GM12875 (cell line): Measurements from ENCODE around the gene SMTNL2.
"Not testable (repeated sequence)": the region's sequence is repeated elsewhere in the genome, so short reads cannot be mapped to it uniquely, and the experiment has no call there.

Source experiments
- H3K4me3 ChIP-seq: one replicate; pipeline ENCODE4 v1.5.1; 2011; ENCODE audit warnings: low read depth, low read length, control low read depth
- CTCF ChIP-seq: IDR thresholded peaks from 2 replicates; pipeline ENCODE4 v1.5.1; 2011; ENCODE audit warnings: low read depth, mild to moderate bottlenecking, control low read depth, inconsistent platforms, low read length, moderate library complexity, borderline replicate concordance; ENCODE audit not compliant: insufficient read depth

The SMTNL2 gene

DNA sequence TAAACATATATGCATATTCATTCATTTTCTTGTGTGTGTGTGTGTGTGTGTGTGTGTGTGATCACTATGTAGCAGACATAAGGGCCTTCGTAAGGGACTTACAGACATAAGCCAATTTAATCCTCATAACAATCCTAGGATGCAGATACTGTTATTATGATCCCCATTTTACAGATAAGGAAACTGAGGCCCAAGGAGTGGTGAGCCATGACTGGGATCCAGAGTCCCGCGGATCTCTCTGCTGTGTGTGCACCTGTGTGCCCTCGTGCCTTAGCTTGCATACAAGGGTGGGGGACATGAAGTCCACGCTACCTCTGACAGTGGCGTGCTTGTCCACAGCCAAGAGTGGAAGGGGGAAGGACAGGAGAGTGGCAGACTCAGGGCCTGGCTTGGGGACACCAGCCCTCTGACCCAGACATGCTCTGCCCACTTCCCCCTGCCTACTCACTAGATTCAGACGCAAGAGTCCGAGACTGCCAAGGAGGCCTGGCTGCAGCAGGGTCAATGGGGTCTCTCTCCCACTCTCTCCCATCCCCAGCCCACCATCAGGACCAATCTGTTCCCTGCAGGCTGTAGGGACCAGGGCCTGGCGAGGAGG lies 9.8 kb upstream of the SMTNL2 start:
- TF ChIP-seq CTCF: no peak
- H3K4me3 ChIP-seq: no peak overlapping the region

DNA sequence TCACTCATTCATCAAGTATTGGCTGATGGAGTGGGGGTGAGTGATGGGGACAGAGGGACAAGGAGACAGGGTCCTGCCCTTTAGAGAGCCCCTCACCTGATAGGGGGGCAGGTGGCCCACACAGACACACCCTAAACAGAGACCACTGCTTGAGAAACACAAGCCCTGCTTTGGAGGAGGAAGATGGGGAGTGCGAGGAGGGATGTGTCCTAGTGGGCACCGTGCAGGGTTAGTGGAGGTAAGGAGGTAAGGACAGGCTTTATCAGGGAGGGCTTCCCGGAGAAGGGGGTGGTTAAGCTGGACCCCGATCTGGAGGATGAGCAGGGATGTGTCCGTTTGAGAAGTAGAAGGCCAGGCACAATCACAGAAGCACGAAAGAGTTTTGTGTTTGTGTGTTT lies 8.2 kb upstream of the SMTNL2 start:
- no peak overlapping the region for H3K4me3 ChIP-seq
- no peak for TF ChIP-seq CTCF

DNA sequence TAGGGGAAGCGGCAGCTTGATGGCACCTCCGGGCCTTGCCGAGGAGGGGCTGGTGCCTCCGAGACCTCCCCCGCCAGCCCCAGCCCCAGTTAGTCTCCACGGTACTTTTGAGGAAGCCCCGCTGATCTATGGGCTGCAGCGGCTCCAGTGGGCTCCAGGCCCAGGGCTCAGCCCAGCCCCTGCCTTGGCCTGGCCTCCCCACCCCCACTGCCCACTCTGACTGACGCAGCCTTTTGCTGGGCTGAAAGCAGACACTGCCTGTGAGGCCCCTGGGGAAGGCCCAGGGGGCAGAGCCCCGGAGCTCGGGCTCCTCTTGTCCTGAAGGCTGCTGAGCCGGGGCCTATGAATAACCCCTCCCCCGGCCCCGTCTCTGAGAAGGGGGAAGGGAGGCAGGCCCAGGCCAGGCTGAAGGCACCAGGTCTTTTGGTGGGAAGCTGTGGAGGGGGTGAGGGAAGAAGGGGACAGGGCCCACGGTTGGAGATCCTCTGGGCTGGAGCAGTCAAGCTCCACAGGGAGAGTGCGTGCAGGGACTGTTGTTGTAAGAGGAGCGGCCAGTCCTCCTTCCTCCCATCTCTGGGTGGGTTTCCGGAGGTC lies 7.5 kb upstream of the SMTNL2 start:
- no peak for TF ChIP-seq CTCF
- no peak overlapping the region for H3K4me3 ChIP-seq

DNA sequence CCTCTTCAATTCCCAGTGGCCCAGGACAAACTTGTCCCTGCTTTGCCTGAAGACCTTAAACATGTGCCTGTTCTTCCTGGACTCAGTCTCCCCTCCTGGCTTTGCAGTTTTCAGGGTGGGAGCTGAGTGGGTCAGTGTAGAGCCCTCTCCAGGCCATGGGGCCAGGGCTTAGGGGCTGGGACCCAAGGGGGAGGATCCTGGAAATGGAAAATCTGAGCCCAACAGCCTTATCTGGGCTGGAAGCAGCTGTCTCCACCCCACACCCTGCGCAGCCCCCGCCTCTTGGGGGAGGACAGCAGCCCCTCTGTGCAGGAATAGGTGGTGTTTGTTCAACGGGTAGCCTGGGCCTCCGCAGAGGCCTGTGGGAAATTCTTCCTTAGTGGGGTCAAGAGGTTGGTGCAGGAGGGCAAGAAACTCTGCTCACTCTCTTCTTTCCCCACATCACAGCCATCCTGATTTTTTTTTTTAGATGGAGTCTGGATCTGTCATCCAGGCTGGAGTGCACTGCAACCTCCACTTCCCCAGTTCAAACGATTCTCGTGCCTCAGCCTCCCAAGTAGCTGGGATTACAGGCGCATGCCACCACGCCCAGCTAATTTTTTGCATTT lies 6.8 kb upstream of the SMTNL2 start:
- no peak overlapping the region for H3K4me3 ChIP-seq
- TF ChIP-seq CTCF: no peak

GRCh38 chr17:4578349-4578748 lies 6.0 kb upstream of the SMTNL2 start:
- H3K4me3 ChIP-seq: not testable (repeated sequence)

DNA sequence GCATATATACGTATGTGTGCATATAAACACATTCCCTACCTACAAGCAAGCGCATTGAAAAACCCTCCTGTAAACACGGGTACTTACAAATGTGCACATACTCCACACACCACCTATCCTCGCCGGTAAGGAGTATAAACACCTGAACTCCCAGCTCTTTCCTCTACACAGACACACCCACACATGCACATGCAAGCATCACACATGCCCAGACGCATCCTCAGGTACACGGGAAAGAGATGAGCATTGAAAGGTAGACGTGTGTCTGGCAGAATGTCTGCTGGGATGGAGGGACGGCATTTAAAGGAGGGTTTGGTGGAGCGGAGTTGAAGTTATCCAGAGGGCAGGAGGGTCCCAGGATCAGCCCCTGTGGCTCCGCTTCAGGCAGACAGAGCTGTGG lies 4.7 kb upstream of the SMTNL2 start:
- TF ChIP-seq CTCF: no peak

GRCh38 chr17:4580291-4580690 lies 4.0 kb upstream of the SMTNL2 start:
- TF ChIP-seq CTCF: no peak
- no peak overlapping the region for H3K4me3 ChIP-seq

More for the DNA sequence above, 4.7 kb upstream of the SMTNL2 start:
- H3K4me3 ChIP-seq: no peak overlapping the region
